Large intestine (tissue), 12 donors: ENCODE measurements around the gene SRP9. TPM values are rescaled to one million over a fixed set of nuclear protein-coding genes. Genes with fewer than 3 reads are reported as not detected.

Source experiments
- DNase-seq, 2 donors: peaks; one replicate each; pipeline versions ENCODE4 v3.0.0 to v3.0.0-alpha.2; 2013
- H3K27ac ChIP-seq: one replicate; pipeline ENCODE4 v1.5.1; 2013; ENCODE audit warnings: low read length
- H3K27me3 ChIP-seq: 2 replicates; pipeline ENCODE4 v1.6.1; 2013; ENCODE audit warnings: low read length; ENCODE audit not compliant: control insufficient read depth, insufficient read depth
- H3K36me3 ChIP-seq: 2 replicates; pipeline ENCODE4 v1.6.1; 2013; ENCODE audit warnings: low read length; ENCODE audit not compliant: control insufficient read depth, insufficient read depth
- H3K4me1 ChIP-seq: one replicate; pipeline ENCODE4 v1.6.1; 2013; ENCODE audit warnings: low read length; ENCODE audit not compliant: control insufficient read depth, insufficient read depth
- H3K4me3 ChIP-seq: one replicate; pipeline ENCODE4 v1.5.1; 2013; ENCODE audit warnings: low read length
- H3K9me3 ChIP-seq: one replicate; pipeline ENCODE4 v1.6.1; 2013; ENCODE audit warnings: mild to moderate bottlenecking, low read depth, low read length, moderate library complexity; ENCODE audit not compliant: control insufficient read depth
- WGBS: methylation state at CpG from one replicate; pipeline ENCODE4 v1.1.5; 2013; ENCODE audit warnings: low lambda C conversion rate; ENCODE audit not compliant: insufficient coverage; 5-methylcytosine and 5-hydroxymethylcytosine counted together
- long read RNA-seq, 11 donors: transcript quantifications; one replicate each; lab custom pipeline, GENCODE V29; 2026
- polyA plus RNA-seq: library from polyadenylated mRNA; unstranded; fragments of 120-200 nt; gene quantifications from one replicate; pipeline ENCODE4 v1.2.1, GENCODE V29; 2013

SRP9 gene
- polyA plus RNA-seq, result 304 TPM
- long read RNA-seq, donor 1, transcript SRP9-203 (4 exons, 1,596 nt), result minor isoform, 10 of 142 reads
- long read RNA-seq, donor 1, transcript SRP9-201 (3 exons, 1,480 nt), result major isoform, 117 of 142 reads
- long read RNA-seq, donor 1, partial matches to known transcripts, result 7 of 142 reads
- long read RNA-seq, donor 1, other reads (novel, unspliced or antisense), result 6 of 142 reads
- long read RNA-seq, donor 2, transcript SRP9-203 (4 exons, 1,596 nt), result minor isoform, 19 of 264 reads
- long read RNA-seq, donor 2, transcript SRP9-201 (3 exons, 1,480 nt), result major isoform, 232 of 264 reads
- long read RNA-seq, donor 2, partial matches to known transcripts, result 5 of 264 reads
- long read RNA-seq, donor 2, other reads (novel, unspliced or antisense), result 5 of 264 reads
- long read RNA-seq, donor 3, result 0 reads
- long read RNA-seq, donor 4, transcript SRP9-201 (3 exons, 1,480 nt), result major isoform, 35 of 37 reads
- long read RNA-seq, donor 4, partial matches to known transcripts, result 0 of 37 reads
- long read RNA-seq, donor 4, other reads (novel, unspliced or antisense), result 0 of 37 reads
- long read RNA-seq, donor 5, transcript SRP9-203 (4 exons, 1,596 nt), result minor isoform, 15 of 173 reads
- long read RNA-seq, donor 5, transcript SRP9-201 (3 exons, 1,480 nt), result major isoform, 146 of 173 reads
- long read RNA-seq, donor 5, partial matches to known transcripts, result 11 of 173 reads
- long read RNA-seq, donor 5, other reads (novel, unspliced or antisense), result 0 of 173 reads
- long read RNA-seq, donor 6, transcript SRP9-201 (3 exons, 1,480 nt), result major isoform, 150 of 217 reads
- long read RNA-seq, donor 6, transcript SRP9-203 (4 exons, 1,596 nt), result minor isoform, 29 of 217 reads
- long read RNA-seq, donor 6, transcript SRP9-204 (3 exons, 377 nt), result minor isoform, 5 of 217 reads
- long read RNA-seq, donor 6, partial matches to known transcripts, result 33 of 217 reads
- long read RNA-seq, donor 6, other reads (novel, unspliced or antisense), result 0 of 217 reads
- long read RNA-seq, donor 7, transcript SRP9-201 (3 exons, 1,480 nt), result major isoform, 113 of 133 reads
- long read RNA-seq, donor 7, transcript SRP9-203 (4 exons, 1,596 nt), result minor isoform, 18 of 133 reads
- long read RNA-seq, donor 7, partial matches to known transcripts, result 0 of 133 reads
- long read RNA-seq, donor 7, other reads (novel, unspliced or antisense), result 0 of 133 reads
- long read RNA-seq, donor 8, transcript SRP9-203 (4 exons, 1,596 nt), result minor isoform, 39 of 306 reads
- long read RNA-seq, donor 8, transcript SRP9-201 (3 exons, 1,480 nt), result major isoform, 253 of 306 reads
- long read RNA-seq, donor 8, partial matches to known transcripts, result 14 of 306 reads
- long read RNA-seq, donor 8, other reads (novel, unspliced or antisense), result 0 of 306 reads
- long read RNA-seq, donor 9, transcript SRP9-203 (4 exons, 1,596 nt), result minor isoform, 27 of 263 reads
- long read RNA-seq, donor 9, transcript SRP9-201 (3 exons, 1,480 nt), result major isoform, 231 of 263 reads
- long read RNA-seq, donor 9, partial matches to known transcripts, result 0 of 263 reads
- long read RNA-seq, donor 9, other reads (novel, unspliced or antisense), result 5 of 263 reads
- long read RNA-seq, donor 10, transcript SRP9-201 (3 exons, 1,480 nt), result major isoform, 241 of 282 reads
- long read RNA-seq, donor 10, transcript SRP9-203 (4 exons, 1,596 nt), result minor isoform, 32 of 282 reads
- long read RNA-seq, donor 10, partial matches to known transcripts, result 8 of 282 reads
- long read RNA-seq, donor 10, other reads (novel, unspliced or antisense), result 0 of 282 reads
- long read RNA-seq, donor 11, transcript SRP9-201 (3 exons, 1,480 nt), result major isoform, 159 of 178 reads
- long read RNA-seq, donor 11, transcript SRP9-203 (4 exons, 1,596 nt), result minor isoform, 18 of 178 reads
- long read RNA-seq, donor 11, partial matches to known transcripts, result 0 of 178 reads
- long read RNA-seq, donor 11, other reads (novel, unspliced or antisense), result 0 of 178 reads

GRCh38 chr1:225777583-225778336, at the start of gene SRP9:
Gene SRP9, plus strand, starts transcription at chr1:225777826. Its CDS starts 115 bp downstream, at chr1:225777941.
- Histone ChIP-seq H3K27me3 (no peaks in the 10 kb centered on the region), H3K4me1 (peaks cover 3% of the 10 kb centered on the region), H3K27ac (peak within 1 kb of the TSS; percentile 99), H3K4me3 (peak within 1 kb of the TSS; percentile 96), H3K9me3 (no peaks in the 10 kb centered on the region), H3K36me3 (no peaks in the 10 kb centered on the region)
- DNase-seq, result peak; percentile 99
- no CpG with 5 or more reads among the region's 46 CpGs for WGBS

- H3K4me1 ChIP-seq, result no peaks in the 10 kb centered on the region
These were observed 46.1 kb upstream of the SRP9 start for GRCh38 chr1:225731491-225731890.

GRCh38 chr1:225733254-225733653, 44.4 kb upstream of the SRP9 start:
- no peaks in the 10 kb centered on the region for H3K9me3 ChIP-seq
- no peak overlapping the region for H3K27ac ChIP-seq
- no peak overlapping the region for H3K4me3 ChIP-seq
- no CpG with 5 or more reads among the region's 4 CpGs for WGBS
- H3K27me3 ChIP-seq, result no peaks in the 10 kb centered on the region
- no peaks in the 10 kb centered on the region for H3K36me3 ChIP-seq
- no peaks in the 10 kb centered on the region for H3K4me1 ChIP-seq
- no peak for DNase-seq

More at GRCh38 chr1:225731491-225731890, 46.1 kb upstream of the SRP9 start:
- no peak for DNase-seq
- H3K36me3 ChIP-seq, result no peaks in the 10 kb centered on the region
- H3K4me3 ChIP-seq, result no peak overlapping the region
- H3K27me3 ChIP-seq, result no peaks in the 10 kb centered on the region
- no peak overlapping the region for H3K27ac ChIP-seq
- H3K9me3 ChIP-seq, result no peaks in the 10 kb centered on the region

- Histone ChIP-seq H3K27me3 (no peaks in the 10 kb centered on the region), H3K4me1 (no peaks in the 10 kb centered on the region), H3K9me3 (no peaks in the 10 kb centered on the region), H3K4me3 (no peak overlapping the region), H3K36me3 (no peaks in the 10 kb centered on the region), H3K27ac (no peak overlapping the region)
- DNase-seq, result peak; percentile 26 to 33
- 100% methylated on average over 2 of the region's 12 CpGs for WGBS
These were observed 42.1 kb upstream of the SRP9 start for GRCh38 chr1:225735252-225736149.

- Histone ChIP-seq H3K9me3 (no peaks in the 10 kb centered on the region), H3K27ac (no peak overlapping the region), H3K4me3 (no peak overlapping the region), H3K27me3 (no peaks in the 10 kb centered on the region), H3K4me1 (no peaks in the 10 kb centered on the region), H3K36me3 (no peaks in the 10 kb centered on the region)
- no CpG with 5 or more reads among the region's 10 CpGs for WGBS
- no peak for DNase-seq
These were observed 41.1 kb upstream of the SRP9 start for GRCh38 chr1:225736437-225737098.

- H3K27me3 ChIP-seq, result no peaks in the 10 kb centered on the region
- H3K4me3 ChIP-seq, result no peak overlapping the region
- H3K27ac ChIP-seq, result no peak overlapping the region
- DNase-seq, result no peak
- no peaks in the 10 kb centered on the region for H3K36me3 ChIP-seq
- H3K4me1 ChIP-seq, result no peaks in the 10 kb centered on the region
- no peaks in the 10 kb centered on the region for H3K9me3 ChIP-seq
- WGBS, result 67% methylated on average over 1 of the region's 3 CpGs
These were observed 40.5 kb upstream of the SRP9 start for GRCh38 chr1:225737161-225737560.

- DNase-seq, result no peak
- no CpG with 5 or more reads among the region's 3 CpGs for WGBS
- H3K36me3 ChIP-seq, result no peaks in the 10 kb centered on the region
These were observed 39.8 kb upstream of the SRP9 start for GRCh38 chr1:225737866-225738265.

GRCh38 chr1:225738763-225739162, 38.9 kb upstream of the SRP9 start:
- no peak overlapping the region for H3K4me3 ChIP-seq
- no peak overlapping the region for H3K27ac ChIP-seq
- no peaks in the 10 kb centered on the region for H3K27me3 ChIP-seq
- no CpG with 5 or more reads among the region's 2 CpGs for WGBS
- no peaks in the 10 kb centered on the region for H3K36me3 ChIP-seq
- DNase-seq, result no peak
- no peaks in the 10 kb centered on the region for H3K9me3 ChIP-seq
- no peaks in the 10 kb centered on the region for H3K4me1 ChIP-seq

More at GRCh38 chr1:225737866-225738265, 39.8 kb upstream of the SRP9 start:
- H3K4me1 ChIP-seq, result no peaks in the 10 kb centered on the region
- H3K4me3 ChIP-seq, result no peak overlapping the region
- no peaks in the 10 kb centered on the region for H3K9me3 ChIP-seq
- H3K27ac ChIP-seq, result no peak overlapping the region
- no peaks in the 10 kb centered on the region for H3K27me3 ChIP-seq
